ENCODE measurements around the gene HOMER3. TPM values are rescaled to one million over a fixed set of nuclear protein-coding genes. Genes with fewer than 3 reads are reported as not detected.

HOMER3 gene
- total RNA-seq = 98.4 and 107 TPM in 2 replicates

- H4K20me1 ChIP-seq (ENCODE audit: insufficient read depth, low read length) = peaks cover 4% of the 10 kb centered on the region
- no peaks in the 10 kb centered on the region for H3K9me3 ChIP-seq (ENCODE audit: low read depth, low read length)
- H3K36me3 ChIP-seq (ENCODE audit: insufficient read depth, low read length) = peaks cover 15% of the 10 kb centered on the region
- peak within 1 kb of the TSS; percentile 91 for H3K4me2 ChIP-seq (ENCODE audit: insufficient read depth, low read length)
- DNase-seq (ENCODE audit: insufficient read length, low spot score, missing footprints) = peak; percentile 100
- H3K27me3 ChIP-seq (ENCODE audit: insufficient read depth, low read length) = no peaks in the 10 kb centered on the region
- peak within 1 kb of the TSS; percentile 78 for H3K27ac ChIP-seq (ENCODE audit: low read depth, low read length)
- TF ChIP-seq CTCF (IDR thresholded peaks at IDR 0.05; ENCODE audit: extremely low read depth, low read depth, low read length) = peak; percentile 9
- H3K4me3 ChIP-seq (ENCODE audit: insufficient read depth, low read length) = peak within 1 kb of the TSS; percentile 88
- peaks cover 35% of the 10 kb centered on the region for H3K79me2 ChIP-seq (ENCODE audit: insufficient read depth, low read length)
- peaks cover 7% of the 10 kb centered on the region for H3K4me1 ChIP-seq (ENCODE audit: insufficient read depth, low read length)
- H2AFZ ChIP-seq (ENCODE audit: low read length) = peak within 1 kb of the TSS; percentile 90
These were observed at the start of gene HOMER3 for GRCh38 chr19:18940769-18941627. Gene HOMER3, minus strand, starts transcription at chr19:18941217. Its CDS starts 2,235 bp downstream, at chr19:18938982.

DNA sequence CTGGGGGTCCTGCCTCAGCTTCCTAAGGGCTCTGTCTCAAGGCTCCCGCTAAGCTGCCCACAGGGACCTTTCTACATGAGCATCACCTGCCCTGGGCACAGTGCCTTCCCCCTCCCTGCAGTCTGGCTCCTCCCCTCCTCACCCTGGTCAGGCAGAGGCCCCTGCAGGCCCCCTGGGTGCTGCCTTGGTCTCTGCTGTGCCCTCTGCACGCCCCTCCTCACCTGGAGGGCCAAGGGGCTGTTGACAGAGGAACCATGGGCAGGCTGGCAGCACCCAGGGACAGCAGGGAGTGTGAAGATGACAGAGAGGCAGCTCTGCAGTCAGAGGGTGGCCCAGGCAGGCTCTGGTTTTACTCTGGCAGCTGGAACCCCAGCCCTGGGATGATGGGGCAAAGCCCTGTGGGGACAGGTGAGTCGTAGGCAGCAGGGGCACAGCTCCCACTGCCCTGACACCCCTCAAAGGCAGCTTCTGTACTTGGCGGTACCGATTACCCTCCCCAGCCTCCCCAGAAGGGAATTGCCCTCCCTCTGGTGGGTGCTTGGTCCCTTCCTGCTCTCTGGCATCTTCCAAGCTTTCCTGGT, 49.2 kb upstream of the HOMER3 start:
- H3K36me3 ChIP-seq (ENCODE audit: insufficient read depth, low read length) = peaks cover 33% of the 10 kb centered on the region
- no peak overlapping the region for H3K27ac ChIP-seq (ENCODE audit: low read depth, low read length)
- H3K79me2 ChIP-seq (ENCODE audit: insufficient read depth, low read length) = no peaks in the 10 kb centered on the region
- H3K27me3 ChIP-seq (ENCODE audit: insufficient read depth, low read length) = no peaks in the 10 kb centered on the region
- no peak overlapping the region for H3K4me2 ChIP-seq (ENCODE audit: insufficient read depth, low read length)
- no peaks in the 10 kb centered on the region for H3K9me3 ChIP-seq (ENCODE audit: low read depth, low read length)
- peaks cover 4% of the 10 kb centered on the region for H4K20me1 ChIP-seq (ENCODE audit: insufficient read depth, low read length)
- no peak overlapping the region for H3K4me3 ChIP-seq (ENCODE audit: insufficient read depth, low read length)
- peak; percentile 55 for DNase-seq (ENCODE audit: insufficient read length, low spot score, missing footprints)
- no peak overlapping the region for H2AFZ ChIP-seq (ENCODE audit: low read length)
- no peak for TF ChIP-seq CTCF (IDR thresholded peaks at IDR 0.05; ENCODE audit: extremely low read depth, low read depth, low read length)
- H3K4me1 ChIP-seq (ENCODE audit: insufficient read depth, low read length) = no peaks in the 10 kb centered on the region

- H3K79me2 ChIP-seq (ENCODE audit: insufficient read depth, low read length) = no peaks in the 10 kb centered on the region
- H3K27me3 ChIP-seq (ENCODE audit: insufficient read depth, low read length) = peaks cover 1% of the 10 kb centered on the region
- H2AFZ ChIP-seq (ENCODE audit: low read length) = no peak overlapping the region
- no peak overlapping the region for H3K4me3 ChIP-seq (ENCODE audit: insufficient read depth, low read length)
- no peaks in the 10 kb centered on the region for H3K4me1 ChIP-seq (ENCODE audit: insufficient read depth, low read length)
- DNase-seq (ENCODE audit: insufficient read length, low spot score, missing footprints) = peak; percentile 61
- no peak for TF ChIP-seq CTCF (IDR thresholded peaks at IDR 0.05; ENCODE audit: extremely low read depth, low read depth, low read length)
- H4K20me1 ChIP-seq (ENCODE audit: insufficient read depth, low read length) = no peaks in the 10 kb centered on the region
- no peaks in the 10 kb centered on the region for H3K9me3 ChIP-seq (ENCODE audit: low read depth, low read length)
- H3K36me3 ChIP-seq (ENCODE audit: insufficient read depth, low read length) = peaks cover 27% of the 10 kb centered on the region
- no peak overlapping the region for H3K4me2 ChIP-seq (ENCODE audit: insufficient read depth, low read length)
- no peak overlapping the region for H3K27ac ChIP-seq (ENCODE audit: low read depth, low read length)
These were observed 48.3 kb upstream of the HOMER3 start for GRCh38 chr19:18989316-18989715.

GRCh38 chr19:18987456-18987855, 46.4 kb upstream of the HOMER3 start:
- no peaks in the 10 kb centered on the region for H3K4me1 ChIP-seq (ENCODE audit: insufficient read depth, low read length)

More at GRCh38 chr19:18987456-18987855, 46.4 kb upstream of the HOMER3 start:
- no peaks in the 10 kb centered on the region for H3K9me3 ChIP-seq (ENCODE audit: low read depth, low read length)
- H3K36me3 ChIP-seq (ENCODE audit: insufficient read depth, low read length) = peaks cover 9% of the 10 kb centered on the region
- H3K27ac ChIP-seq (ENCODE audit: low read depth, low read length) = no peak overlapping the region
- H3K4me3 ChIP-seq (ENCODE audit: insufficient read depth, low read length) = no peak overlapping the region
- H4K20me1 ChIP-seq (ENCODE audit: insufficient read depth, low read length) = no peaks in the 10 kb centered on the region
- no peak for TF ChIP-seq CTCF (IDR thresholded peaks at IDR 0.05; ENCODE audit: extremely low read depth, low read depth, low read length)
- peaks cover 10% of the 10 kb centered on the region for H3K27me3 ChIP-seq (ENCODE audit: insufficient read depth, low read length)
- H3K4me2 ChIP-seq (ENCODE audit: insufficient read depth, low read length) = no peak overlapping the region
- no peak for DNase-seq (ENCODE audit: insufficient read length, low spot score, missing footprints)
- H2AFZ ChIP-seq (ENCODE audit: low read length) = no peak overlapping the region
- no peaks in the 10 kb centered on the region for H3K79me2 ChIP-seq (ENCODE audit: insufficient read depth, low read length)
